Tibial nerve (tissue), 4 donors: ENCODE results near the gene MBD5.

ENCODE experiments used
- CTCF ChIP-seq, 5 experiments: fragments of 200-600 bp in 3 of 5; fragments of 450-650 bp in 2 of 5; sonication (generic) in 3 of 5; IDR thresholded peaks; one replicate each; pipeline ENCODE4 v1.5.1; 2016 to 2019; ENCODE audit warnings: antibody characterized with exemption in 5 of 5, mild to moderate bottlenecking in 3 of 5, moderate library complexity in 2 of 5
- EP300 ChIP-seq, 2 donors: sonication (generic); formaldehyde crosslinking; IDR thresholded peaks; one replicate each; pipeline ENCODE4 v1.6.1; 2017; ENCODE audit warnings: antibody characterized with exemption in 2 of 2, mild to moderate bottlenecking in 1 of 2

- no peak for TF ChIP-seq EP300 (IDR thresholded peaks at IDR 0.05)
- TF ChIP-seq CTCF (IDR thresholded peaks at IDR 0.05): no peak
Observed at GRCh38 chr2:148071351-148071750, 50.5 kb downstream of the MBD5 start.
